Mesothelial cell of epicardium (in vitro differentiated cells): ENCODE data around the gene EML6. TPM values are rescaled to one million over a fixed set of nuclear protein-coding genes. Genes with fewer than 3 reads are reported as not detected.

Source experiments
- DNase-seq, 2 experiments: peaks; one replicate each; pipeline ENCODE4 v3.0.0; 2021; ENCODE audit warnings: low spot score in 2 of 2; ENCODE audit not compliant: unreplicated experiment in 2 of 2
- H3K27ac Mint-ChIP-seq: 2 replicates; pipeline ENCODE4 v1.8.0; 2021; ENCODE audit warnings: mixed read lengths
- H3K27me3 Mint-ChIP-seq: 2 replicates; pipeline ENCODE4 v1.8.0; 2021; ENCODE audit warnings: low read depth, mixed read lengths
- H3K36me3 Mint-ChIP-seq: 2 replicates; pipeline ENCODE4 v1.8.0; 2021; ENCODE audit warnings: mixed read lengths
- H3K4me1 Mint-ChIP-seq: 2 replicates; pipeline ENCODE4 v1.8.0; 2021; ENCODE audit warnings: mixed read lengths
- H3K4me3 Mint-ChIP-seq: 2 replicates; pipeline ENCODE4 v1.8.0; 2021; ENCODE audit warnings: mild to moderate bottlenecking, moderate library complexity, mixed read lengths
- H3K9me3 Mint-ChIP-seq: 2 replicates; pipeline ENCODE4 v1.8.0; 2021; ENCODE audit warnings: mixed read lengths
- CTCF ChIP-seq: fragments of 200-600 bp; sonication (generic); IDR thresholded peaks from one replicate; pipeline ENCODE4 v1.5.0; 2021; ENCODE audit warnings: antibody characterized with exemption; ENCODE audit not compliant: unreplicated experiment
- total RNA-seq: library from RNA; stranded (reverse); gene quantifications from 3 replicates; pipeline ENCODE4 v1.2.1, GENCODE V29; 2021

The EML6 gene
- total RNA-seq, 1 donor from 2014 or later: 2.3 TPM

- DNase-seq: no peak
- Mint-ChIP-seq H3K27me3 (peaks cover 2% of the 10 kb centered on the region), H3K4me3 (no peak overlapping the region), H3K9me3 (no peaks in the 10 kb centered on the region), H3K27ac (no peak overlapping the region), H3K4me1 (peaks cover 2% of the 10 kb centered on the region), H3K36me3 (no peaks in the 10 kb centered on the region)
- TF ChIP-seq CTCF: no peak
Measured at GRCh38 chr2:54708584-54709335, 14.7 kb upstream of the EML6 start.

- no peak for DNase-seq
- TF ChIP-seq CTCF: no peak
Measured at GRCh38 chr2:54709336-54709809, 14.1 kb upstream of the EML6 start.

GRCh38 chr2:54710216-54710615, 13.2 kb upstream of the EML6 start:
- H3K36me3 Mint-ChIP-seq: no peaks in the 10 kb centered on the region
- TF ChIP-seq CTCF: no peak
- H3K27ac Mint-ChIP-seq: no peak overlapping the region
- peaks cover 2% of the 10 kb centered on the region for H3K27me3 Mint-ChIP-seq
- H3K4me3 Mint-ChIP-seq: no peak overlapping the region
- DNase-seq: no peak
- H3K4me1 Mint-ChIP-seq: no peaks in the 10 kb centered on the region
- H3K9me3 Mint-ChIP-seq: no peaks in the 10 kb centered on the region

More at GRCh38 chr2:54709336-54709809, 14.1 kb upstream of the EML6 start:
- Mint-ChIP-seq H3K9me3 (no peaks in the 10 kb centered on the region), H3K4me1 (peaks cover 2% of the 10 kb centered on the region), H3K36me3 (no peaks in the 10 kb centered on the region), H3K27ac (no peak overlapping the region), H3K27me3 (peaks cover 2% of the 10 kb centered on the region), H3K4me3 (no peak overlapping the region)

- DNase-seq: no peak
- no peaks in the 10 kb centered on the region for H3K4me1 Mint-ChIP-seq
- no peak for TF ChIP-seq CTCF
- H3K27ac Mint-ChIP-seq: no peak overlapping the region
- H3K36me3 Mint-ChIP-seq: no peaks in the 10 kb centered on the region
- no peak overlapping the region for H3K4me3 Mint-ChIP-seq
- peaks cover 3% of the 10 kb centered on the region for H3K9me3 Mint-ChIP-seq
- peaks cover 7% of the 10 kb centered on the region for H3K27me3 Mint-ChIP-seq
Measured at GRCh38 chr2:54712516-54712915, 10.9 kb upstream of the EML6 start.

GRCh38 chr2:54714996-54715395, 8.5 kb upstream of the EML6 start:
- Mint-ChIP-seq H3K4me3 (no peak overlapping the region), H3K36me3 (no peaks in the 10 kb centered on the region), H3K9me3 (peaks cover 7% of the 10 kb centered on the region), H3K27me3 (peaks cover 31% of the 10 kb centered on the region), H3K4me1 (no peaks in the 10 kb centered on the region), H3K27ac (no peak overlapping the region)
- no peak for TF ChIP-seq CTCF
- no peak for DNase-seq
